Common myeloid progenitor, CD34-positive (primary cell): ENCODE results near the gene RNASEH2C.

Source experiments
- CTCF ChIA-PET: fragments of 350-600 bp; sonication (Branson Sonifier 250); formaldehyde crosslinking; loops from one replicate; lab custom pipeline; 2021; ENCODE audit warnings: antibody characterized with exemption; lab: Charles Lee
- POLR2A ChIA-PET: fragments of 350-600 bp; sonication (Branson Sonifier 250); formaldehyde crosslinking; loops from one replicate; lab custom pipeline; 2021; ENCODE audit warnings: antibody characterized with exemption; lab: Charles Lee
- DNase-seq, 3 donors: peaks; one replicate each; pipeline versions ENCODE4 v3.0.0 to v3.0.0-alpha.2; 2013
- H3K27ac ChIP-seq, 2 experiments: 1 replicate in 1 of 2; 2 replicates in 1 of 2; pipeline ENCODE4 v1.7.0; 2013; ENCODE audit warnings: inconsistent platforms in 2 of 2, low read length in 2 of 2, mild to moderate bottlenecking in 2 of 2, low read depth in 1 of 2, moderate library complexity in 1 of 2; ENCODE audit not compliant: severe bottlenecking in 2 of 2, insufficient read depth in 1 of 2, poor library complexity in 1 of 2
- H3K27me3 ChIP-seq, 5 experiments: replicated peaks in 2 of 5; 1 replicate in 3 of 5; 2 replicates in 2 of 5; pipeline versions ENCODE4 v1.6.1 to v1.7.0; 2013; ENCODE audit warnings: low read length in 4 of 5, mild to moderate bottlenecking in 2 of 5, moderate library complexity in 2 of 5, inconsistent platforms in 1 of 5; ENCODE audit not compliant: insufficient read depth in 5 of 5, control insufficient read depth in 4 of 5
- H3K36me3 ChIP-seq, 4 experiments: 1 replicate in 2 of 4; 2 replicates in 2 of 4; pipeline versions ENCODE4 v1.6.1 to v1.7.0; 2013; ENCODE audit warnings: low read length in 3 of 4, control low read depth in 1 of 4, mild to moderate bottlenecking in 1 of 4; ENCODE audit not compliant: control insufficient read depth in 4 of 4, insufficient read depth in 4 of 4
- H3K4me1 ChIP-seq, 4 experiments: 1 replicate in 3 of 4; 2 replicates in 1 of 4; pipeline versions ENCODE4 v1.6.1 to v1.7.1; 2013; ENCODE audit warnings: low read length in 3 of 4, mild to moderate bottlenecking in 3 of 4, control low read depth in 1 of 4, inconsistent platforms in 1 of 4, moderate library complexity in 1 of 4; ENCODE audit not compliant: control insufficient read depth in 4 of 4, insufficient read depth in 4 of 4; ENCODE audit errors: control extremely low read depth in 1 of 4
- H3K4me3 ChIP-seq, 7 experiments: 1 replicate in 4 of 7; 2 replicates in 3 of 7; pipeline versions ENCODE4 v1.5.1 to v1.7.0; 2013; ENCODE audit warnings: mild to moderate bottlenecking in 7 of 7, low read length in 6 of 7, moderate library complexity in 6 of 7, inconsistent platforms in 2 of 7, low read depth in 2 of 7, control low read depth in 1 of 7; ENCODE audit not compliant: insufficient read depth in 4 of 7, control insufficient read depth in 1 of 7; ENCODE audit errors: extremely low read depth in 1 of 7
- H3K9me3 ChIP-seq, 5 experiments: 1 replicate in 4 of 5; 2 replicates in 1 of 5; pipeline versions ENCODE4 v1.6.1 to v1.7.1; 2013; ENCODE audit warnings: low read length in 4 of 5, mild to moderate bottlenecking in 2 of 5, inconsistent platforms in 1 of 5, low read depth in 1 of 5, moderate library complexity in 1 of 5; ENCODE audit not compliant: control insufficient read depth in 4 of 5, insufficient read depth in 2 of 5; ENCODE audit errors: control extremely low read depth in 1 of 5
- WGBS: methylation state at CpG from one replicate; pipeline ENCODE4 v1.1.5; 2013; ENCODE audit not compliant: insufficient coverage; 5-methylcytosine and 5-hydroxymethylcytosine counted together

The RNASEH2C gene

GRCh38 chr11:65713212-65713969 is 7.2 kb downstream of the RNASEH2C start:
- H3K4me1 ChIP-seq: peaks cover 2 to 22% (median 17%) of the 10 kb centered on the region in 4 experiments
- H3K9me3 ChIP-seq: no peaks in the 10 kb centered on the region
- no peaks in the 10 kb centered on the region for H3K27me3 ChIP-seq
- 94% methylated on average over 23 of the region's 24 CpGs for WGBS
- ChIA-PET POLR2A (no interaction called here), CTCF (interaction anchor here (0.9 to 3.9 kb wide), 6 partner anchors 10 to 331 kb away, joined by 3 to 30 read pairs (median 4); partner anchors contain the start of gene MUS81)
- no peak for DNase-seq
- H3K27ac ChIP-seq: peak overlapping the region in 1 of 2 experiments; percentile 99
- peaks cover 21 to 52% (median 44%) of the 10 kb centered on the region in 4 experiments for H3K36me3 ChIP-seq
- H3K4me3 ChIP-seq: peak overlapping the region in 3 of 7 experiments; percentile 76 to 88 (median 79)

DNA sequence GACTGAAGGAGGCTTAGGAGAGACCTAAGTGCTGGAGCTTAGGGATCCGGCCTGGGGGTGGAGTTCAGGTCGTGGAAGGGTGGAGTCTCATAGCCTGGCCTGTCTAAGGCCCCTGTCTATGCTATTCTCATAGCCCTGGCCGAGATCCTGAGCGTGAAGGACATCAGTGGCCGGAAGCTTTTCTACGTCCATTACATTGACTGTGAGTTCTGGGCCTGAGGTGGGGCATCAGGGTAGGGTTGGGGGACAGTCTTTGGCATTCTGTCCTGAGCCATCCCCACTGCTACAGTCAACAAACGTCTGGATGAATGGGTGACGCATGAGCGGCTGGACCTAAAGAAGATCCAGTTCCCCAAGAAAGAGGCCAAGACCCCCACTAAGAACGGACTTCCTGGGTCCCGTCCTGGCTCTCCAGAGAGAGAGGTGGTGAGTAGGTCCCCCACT is 7.9 kb downstream of the RNASEH2C start:
- 47% methylated on average over 11 of the region's 11 CpGs for WGBS
- peaks cover 2 to 22% (median 13%) of the 10 kb centered on the region in 4 experiments for H3K4me1 ChIP-seq
- CTCF ChIA-PET: interaction anchor here (0.9 to 3.9 kb wide), 20 partner anchors 8 to 332 kb away, joined by 3 to 30 read pairs (median 6); partner anchors contain the start of genes RNASEH2C and SIPA1
- no peaks in the 10 kb centered on the region for H3K27me3 ChIP-seq
- POLR2A ChIA-PET: interaction anchor here (1.0 to 1.9 kb wide), 5 partner anchors 60 to 147 kb away, joined by 3 to 7 read pairs (median 3); no protein-coding TSS in a partner anchor
- H3K9me3 ChIP-seq: no peaks in the 10 kb centered on the region
- H3K27ac ChIP-seq: peak overlapping the region; percentile 98 to 99
- H3K36me3 ChIP-seq: peaks cover 21 to 45% (median 38%) of the 10 kb centered on the region in 4 experiments
- no peak for DNase-seq
- peak overlapping the region; percentile 46 to 88 (median 76) for H3K4me3 ChIP-seq

- Histone ChIP-seq H3K27ac (peak within 1 kb of the TSS; percentile 98 to 99), H3K4me3 (peak within 1 kb of the TSS; percentile 46 to 88 (median 76)), H3K4me1 (peaks cover 2 to 22% (median 13%) of the 10 kb centered on the region in 4 experiments), H3K27me3 (no peaks in the 10 kb centered on the region), H3K36me3 (peaks cover 17 to 38% (median 33%) of the 10 kb centered on the region in 4 experiments), H3K9me3 (no peaks in the 10 kb centered on the region)
- ChIA-PET CTCF (interaction anchor here (0.6 to 3.9 kb wide), 39 partner anchors 8 to 310 kb away, joined by 3 to 30 read pairs (median 4); partner anchors contain the start of genes MUS81, RNASEH2C and SIPA1), POLR2A (interaction anchor here (0.6 to 1.9 kb wide), 11 partner anchors 59 to 178 kb away, joined by 3 to 7 read pairs (median 3); partner anchors contain the start of genes CCDC85B and PCNX3)
- peak; percentile 98 to 99 (median 99) for DNase-seq
- 0% methylated on average over 53 of the region's 65 CpGs for WGBS
Observed at GRCh38 chr11:65711785-65712632, 8.6 kb downstream of the RNASEH2C start, which contains the start of gene KAT5. TSS of gene KAT5 (plus strand) at chr11:65712252. CDS start at chr11:65712268, 16 bp downstream.

DNA sequence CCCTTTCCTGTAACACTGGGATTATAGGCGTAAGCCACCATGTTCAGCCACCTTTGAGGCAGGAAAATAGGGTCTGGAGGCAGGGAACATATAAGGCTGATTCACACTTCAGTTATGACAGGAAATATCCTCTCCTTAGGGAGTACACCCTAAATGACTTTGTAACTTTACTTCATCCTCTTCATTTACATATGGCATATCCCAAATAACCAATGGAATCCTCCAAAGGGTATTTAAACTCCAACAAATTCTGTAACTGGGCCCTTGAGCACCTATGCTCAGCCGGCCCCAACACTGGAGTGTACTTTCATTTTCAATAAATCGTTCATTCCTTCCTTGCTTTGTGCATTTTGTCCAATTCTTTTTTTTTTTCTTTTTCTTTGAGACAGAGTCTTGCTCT is 10.2 kb downstream of the RNASEH2C start:
- no peak overlapping the region for H3K27ac ChIP-seq
- no peaks in the 10 kb centered on the region for H3K9me3 ChIP-seq
- POLR2A ChIA-PET: interaction anchor here (1.2 kb wide), 1 partner anchor 180 kb away, joined by 3 read pairs; the partner anchor contains the start of gene CCDC85B
- H3K4me3 ChIP-seq: no peak overlapping the region
- H3K27me3 ChIP-seq: no peaks in the 10 kb centered on the region
- peaks cover 2 to 25% (median 15%) of the 10 kb centered on the region in 4 experiments for H3K4me1 ChIP-seq
- no peak for DNase-seq
- peaks cover 10 to 26% (median 21%) of the 10 kb centered on the region in 4 experiments for H3K36me3 ChIP-seq
- CTCF ChIA-PET: interaction anchor here (0.7 to 3.9 kb wide), 11 partner anchors 46 to 279 kb away, joined by 3 to 30 read pairs (median 5); no protein-coding TSS in a partner anchor
- 79% methylated on average over 2 of the region's 3 CpGs for WGBS

DNA sequence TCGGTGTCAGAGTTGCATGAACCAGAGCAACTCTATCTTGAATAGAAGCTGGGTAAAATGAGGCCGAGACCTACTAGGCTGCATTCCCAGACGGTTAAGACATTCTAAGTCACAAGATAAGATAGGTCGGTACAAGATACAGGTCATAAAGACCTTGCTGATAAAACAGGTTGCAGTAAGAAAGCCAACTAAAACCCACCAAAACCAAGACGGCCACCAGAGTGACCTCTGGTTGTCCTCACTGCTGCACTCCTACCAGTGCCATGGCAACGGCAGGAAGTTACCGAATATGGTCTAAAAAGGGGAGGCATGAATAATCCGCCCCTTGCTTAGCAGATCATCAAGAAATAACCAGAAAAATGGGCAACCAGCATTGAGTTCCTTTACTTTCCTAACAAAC is 10.9 kb downstream of the RNASEH2C start:
- WGBS: 93% methylated on average over 7 of the region's 8 CpGs

GRCh38 chr11:65708451-65708850 is 12.1 kb downstream of the RNASEH2C start:
- no peaks in the 10 kb centered on the region for H3K9me3 ChIP-seq
- peaks cover under 1 to 8% (median 5%) of the 10 kb centered on the region in 4 experiments for H3K36me3 ChIP-seq
- peaks cover 2 to 25% (median 15%) of the 10 kb centered on the region in 4 experiments for H3K4me1 ChIP-seq
- WGBS: 95% methylated on average over 4 of the region's 5 CpGs
- no peak for DNase-seq
- no peaks in the 10 kb centered on the region for H3K27me3 ChIP-seq
- POLR2A ChIA-PET: no interaction called here
- no peak overlapping the region for H3K27ac ChIP-seq
- CTCF ChIA-PET: interaction anchor here (0.9 to 1.1 kb wide), 2 partner anchors 19 to 27 kb away, joined by 3 read pairs; no protein-coding TSS in a partner anchor
- no peak overlapping the region for H3K4me3 ChIP-seq

More for the DNA sequence above, 10.9 kb downstream of the RNASEH2C start:
- ChIA-PET CTCF (no interaction called here), POLR2A (interaction anchor here (0.7 kb wide), 1 partner anchor 15 kb away, joined by 3 read pairs; no protein-coding TSS in a partner anchor)
- Histone ChIP-seq H3K27me3 (no peaks in the 10 kb centered on the region), H3K4me3 (no peak overlapping the region), H3K27ac (no peak overlapping the region), H3K36me3 (peaks cover 8 to 19% (median 15%) of the 10 kb centered on the region in 4 experiments), H3K4me1 (peaks cover 2 to 25% (median 15%) of the 10 kb centered on the region in 4 experiments), H3K9me3 (no peaks in the 10 kb centered on the region)
- DNase-seq: peak in 1 of 3 donors; percentile 8
